Panc1 (cell line): Measurements from ENCODE around the gene MGST2. TPM values are rescaled to one million over a fixed set of nuclear protein-coding genes. Genes with fewer than 3 reads are reported as not detected.

Experiments used
- ATAC-seq: fragments of 200-7000 bp; cut with Tn5 transposase; 2 replicates; pipeline ENCODE4 v1.9.1; 2020; ENCODE audit warnings: mild to moderate bottlenecking, moderate library complexity
- BruUV-seq: library from RNA; stranded (reverse); fragments of 400-500 nt; replicated peaks from 2 replicates; lab custom pipeline; 2021; lab: Mats Ljungman, UMichigan
- CTCF ChIA-PET: fragments of 300-600 bp; sonication (Branson Sonifier 250); formaldehyde crosslinking; loops from one replicate; lab custom pipeline; 2022; ENCODE audit warnings: antibody characterized with exemption; lab: Charles Lee
- POLR2A ChIA-PET: fragments of 300-600 bp; sonication (Branson Sonifier 250); formaldehyde crosslinking; loops from one replicate; lab custom pipeline; 2022; ENCODE audit warnings: antibody characterized with exemption; lab: Charles Lee
- DNase-seq: peaks from one replicate; pipeline ENCODE4 v3.0.0-alpha.2; 2010; ENCODE audit warnings: low read depth, low spot score
- H3K27ac ChIP-seq: 2 replicates; pipeline ENCODE4 v1.5.1; 2011; ENCODE audit warnings: mild to moderate bottlenecking, low read length, inconsistent platforms
- H3K27me3 ChIP-seq: fragments of 200-500 bp; sonication (Bioruptor generic); 2 replicates; pipeline ENCODE4 v1.6.0; 2014; ENCODE audit warnings: low read length, inconsistent platforms; ENCODE audit not compliant: control insufficient read depth, insufficient read depth
- H3K36me3 ChIP-seq: fragments of 200-500 bp; sonication (Bioruptor generic); 2 replicates; pipeline ENCODE4 v1.5.1; 2014; ENCODE audit warnings: inconsistent platforms, mild to moderate bottlenecking, low read length, moderate library complexity; ENCODE audit not compliant: control insufficient read depth, insufficient read depth
- H3K4me1 ChIP-seq: 2 replicates; pipeline ENCODE4 v1.5.1; 2011; ENCODE audit warnings: inconsistent platforms, mild to moderate bottlenecking, low read length, moderate library complexity; ENCODE audit not compliant: control insufficient read depth, insufficient read depth
- H3K4me3 ChIP-seq, 2 experiments: 2 replicates each; pipeline ENCODE4 v1.5.1; 2011 to 2012; ENCODE audit warnings: low read depth in 2 of 2, low read length in 2 of 2, mild to moderate bottlenecking in 2 of 2, inconsistent platforms in 1 of 2, moderate library complexity in 1 of 2
- H3K9me3 ChIP-seq: fragments of 200-500 bp; sonication (Bioruptor generic); 2 replicates; pipeline ENCODE4 v1.5.1; 2014; ENCODE audit warnings: low read depth, mild to moderate bottlenecking, inconsistent platforms, low read length, moderate library complexity; ENCODE audit not compliant: control insufficient read depth, insufficient read depth
- CTCF ChIP-seq: fragments of 450-650 bp; IDR thresholded peaks from 2 replicates; pipeline ENCODE4 v1.5.1; 2017; ENCODE audit warnings: mild to moderate bottlenecking
- POLR2AphosphoS5 ChIP-seq: IDR thresholded peaks from 2 replicates; pipeline ENCODE4 v1.6.1; 2012; ENCODE audit warnings: mild to moderate bottlenecking, low read depth, low read length, moderate library complexity
- REST ChIP-seq, 2 experiments: IDR thresholded peaks; 2 replicates each; pipeline ENCODE4 v1.6.1; 2011 to 2012; ENCODE audit warnings: low read depth in 2 of 2, control low read depth in 1 of 2, low read length in 1 of 2, mild to moderate bottlenecking in 1 of 2, moderate library complexity in 1 of 2; ENCODE audit not compliant: insufficient read depth in 1 of 2
- SIN3A ChIP-seq: IDR thresholded peaks from 2 replicates; pipeline ENCODE4 v1.6.1; 2012; ENCODE audit warnings: low read depth, mild to moderate bottlenecking, low read length, moderate library complexity, borderline replicate concordance; ENCODE audit not compliant: insufficient read depth
- TCF7L2 ChIP-seq: IDR thresholded peaks from 2 replicates; pipeline ENCODE4 v1.6.1; 2011; ENCODE audit warnings: mild to moderate bottlenecking, low read depth, low read length, inconsistent platforms
- in situ Hi-C: cut with HindIII; loops from 2 replicates; pipeline ENCODE4 v1.10.0; 2016; ENCODE audit warnings: low sequenced_read_pairs, low pct_unique_long_range_greater_than_20kb
- intact Hi-C: fragments of 100-400 bp; cut with micrococcal nuclease; formaldehyde crosslinking; loops from one replicate; pipeline ENCODE4 v1.10.0; 2022; ENCODE audit not compliant: unreplicated experiment
- total RNA-seq: library from RNA; stranded (reverse); gene quantifications from one replicate; pipeline ENCODE4 v1.2.1, GENCODE V29; 2021; ENCODE audit not compliant: unreplicated experiment

The MGST2 gene
- total RNA-seq, 1 experiment from 2014 or later = 17.4 TPM

DNA sequence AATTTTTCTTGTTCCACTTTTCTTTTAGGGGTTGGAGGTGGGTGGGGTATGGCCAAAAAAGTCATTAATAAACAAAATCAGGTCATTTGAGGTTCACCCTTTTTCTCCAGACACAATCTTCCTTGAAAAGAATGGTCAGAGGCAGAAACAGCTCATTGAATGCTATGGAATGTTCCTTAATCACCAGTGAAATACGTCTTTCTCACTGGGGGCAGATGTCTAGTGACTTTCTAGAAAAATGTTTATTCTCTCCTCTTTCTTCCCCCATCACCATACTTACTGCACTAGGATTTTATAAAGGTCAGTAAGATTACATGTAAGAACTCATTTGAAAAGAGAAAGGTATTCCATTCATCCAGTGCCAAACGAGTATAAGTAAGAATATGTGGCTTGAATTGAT lies 44.5 kb downstream of the MGST2 start:
- TF ChIP-seq CTCF = no peak
- no peak for TF ChIP-seq TCF7L2
- no peak for TF ChIP-seq POLR2AphosphoS5
- TF ChIP-seq SIN3A = no peak
- TF ChIP-seq REST (IDR thresholded peaks at IDR 0.05; ENCODE audit: insufficient read depth in 1 of 2, low read depth in 2 of 2, low read length in 1 of 2) = no peak
- CTCF ChIA-PET = no interaction called here
- no TSS peak for BruUV-seq

DNA sequence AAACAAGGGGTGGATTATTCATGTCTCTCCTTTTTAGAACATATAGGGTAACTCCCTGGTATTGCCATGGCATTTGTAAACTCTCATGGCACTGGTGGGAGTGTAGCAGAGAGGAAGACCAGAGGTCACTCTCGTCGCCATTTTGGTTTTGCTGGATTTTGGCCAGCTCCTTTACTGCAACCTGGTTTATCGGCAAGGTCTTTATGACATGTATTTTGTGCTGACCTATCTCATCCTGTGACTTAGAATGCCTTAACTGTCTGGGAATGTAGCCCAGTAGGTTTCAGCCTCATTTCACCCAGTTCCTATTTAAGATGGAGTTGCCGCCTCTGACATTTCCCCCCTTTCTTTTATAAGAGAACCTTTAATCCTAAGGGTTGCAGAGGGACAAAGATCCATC lies 45.8 kb downstream of the MGST2 start:
- Histone ChIP-seq H3K4me1 (no peaks in the 10 kb centered on the region), H3K27ac (no peak overlapping the region), H3K4me3 (no peak overlapping the region), H3K36me3 (no peaks in the 10 kb centered on the region), H3K27me3 (no peaks in the 10 kb centered on the region), H3K9me3 (no peaks in the 10 kb centered on the region)
- POLR2A ChIA-PET = no interaction called here
- in situ Hi-C loops = no loop called here
- DNase-seq = no peak
- intact Hi-C loops = no loop called here
- CTCF ChIA-PET = no interaction called here
- no TSS peak for BruUV-seq
- no peak for ATAC-seq
- TF ChIP-seq REST (IDR thresholded peaks at IDR 0.05; ENCODE audit: insufficient read depth in 1 of 2, low read depth in 2 of 2, low read length in 1 of 2) (no peak), TCF7L2 (no peak), SIN3A (no peak), CTCF (no peak), POLR2AphosphoS5 (no peak)

More for the DNA sequence above, 44.5 kb downstream of the MGST2 start:
- no peak overlapping the region for H3K27ac ChIP-seq
- no peak for DNase-seq
- no peak overlapping the region for H3K4me3 ChIP-seq
- H3K9me3 ChIP-seq = no peaks in the 10 kb centered on the region
- H3K36me3 ChIP-seq = no peaks in the 10 kb centered on the region
- no peaks in the 10 kb centered on the region for H3K4me1 ChIP-seq
- intact Hi-C loops = no loop called here
- ATAC-seq = no peak
- H3K27me3 ChIP-seq = no peaks in the 10 kb centered on the region
- POLR2A ChIA-PET = no interaction called here
- in situ Hi-C loops = no loop called here
